H1 (cell line): Measurements from ENCODE around the gene CFAP74. TPM values are rescaled to one million over a fixed set of nuclear protein-coding genes. Genes with fewer than 3 reads are reported as not detected.

Experiments
- CTCF ChIA-PET: fragments of 300-600 bp; sonication (Branson Sonifier 250); formaldehyde crosslinking; loops from one replicate; lab custom pipeline; 2021; ENCODE audit not compliant: partially characterized antibody; lab: Charles Lee
- POLR2A ChIA-PET: fragments of 300-600 bp; sonication (Branson Sonifier 250); formaldehyde crosslinking; loops from one replicate; lab custom pipeline; 2021; ENCODE audit warnings: inconsistent platforms; ENCODE audit not compliant: partially characterized antibody; lab: Charles Lee
- DNase-seq, 2 experiments: peaks; one replicate each; pipeline versions ENCODE4 v3.0.0 to v3.0.0-alpha.2; 2010 to 2022; ENCODE audit warnings: low spot score in 2 of 2, low read depth in 1 of 2, mixed read lengths in 1 of 2
- FAIRE-seq: peaks from 2 replicates; lab custom pipeline; 2011; peaks lifted over from hg19 to GRCh38; lab: Jason Lieb, UNC
- H2AFZ ChIP-seq: 2 replicates; pipeline ENCODE4 v1.8.1; 2012; ENCODE audit warnings: low read length, inconsistent platforms
- H2AK5ac ChIP-seq: 2 replicates; pipeline ENCODE4 v1.6.1; 2013; ENCODE audit warnings: low read depth, low read length
- H2BK120ac ChIP-seq: replicated peaks from 2 replicates; pipeline ENCODE3; 2013; ENCODE audit warnings: low read depth, low read length, inconsistent platforms
- H2BK12ac ChIP-seq: 2 replicates; pipeline ENCODE4 v1.6.1; 2013; ENCODE audit warnings: low read depth, low read length
- H2BK15ac ChIP-seq: 2 replicates; pipeline ENCODE4 v1.6.1; 2013; ENCODE audit warnings: low read length
- H2BK20ac ChIP-seq: 2 replicates; pipeline ENCODE4 v1.6.1; 2013; ENCODE audit warnings: low read length
- H2BK5ac ChIP-seq: 2 replicates; pipeline ENCODE4 v1.6.1; 2013; ENCODE audit warnings: low read depth, low read length
- H3K14ac ChIP-seq: 2 replicates; pipeline ENCODE4 v1.6.1; 2013; ENCODE audit warnings: inconsistent platforms; ENCODE audit not compliant: insufficient read length
- H3K18ac ChIP-seq: 2 replicates; pipeline ENCODE4 v1.6.1; 2013; ENCODE audit warnings: low read length; ENCODE audit errors: extremely low read depth
- H3K23ac ChIP-seq: 2 replicates; pipeline ENCODE4 v1.6.1; 2013; ENCODE audit warnings: inconsistent platforms; ENCODE audit not compliant: insufficient read length
- H3K23me2 ChIP-seq: 2 replicates; pipeline ENCODE4 v1.6.1; 2013; ENCODE audit warnings: low read depth, low read length
- H3K27ac ChIP-seq: 2 replicates; pipeline ENCODE4 v1.6.1; 2011; ENCODE audit warnings: low read depth, low read length, inconsistent platforms
- H3K27me3 ChIP-seq, 4 experiments: replicated peaks in 1 of 4; 1 replicate in 1 of 4; 2 replicates in 3 of 4; pipeline versions ENCODE4 v1.6.1 to v1.8.1; 2011 to 2013; ENCODE audit warnings: low read length in 3 of 4, mild to moderate bottlenecking in 3 of 4, inconsistent platforms in 2 of 4, mixed read lengths in 2 of 4, moderate library complexity in 1 of 4; ENCODE audit not compliant: control insufficient read depth in 3 of 4, insufficient read depth in 3 of 4; ENCODE audit errors: extremely low read depth in 1 of 4
- H3K36me3 ChIP-seq, 4 experiments: 2 replicates each; pipeline versions ENCODE4 v1.6.1 to v1.8.1; 2011 to 2013; ENCODE audit warnings: mild to moderate bottlenecking in 4 of 4, low read length in 3 of 4, moderate library complexity in 2 of 4, control low read depth in 1 of 4, inconsistent platforms in 1 of 4; ENCODE audit not compliant: insufficient read depth in 4 of 4, control insufficient read depth in 2 of 4
- H3K4ac ChIP-seq: replicated peaks from 2 replicates; pipeline ENCODE3; 2013; ENCODE audit warnings: low read length, low read depth, mixed read lengths, inconsistent platforms; ENCODE audit not compliant: insufficient read length
- H3K4me1 ChIP-seq, 4 experiments: replicated peaks in 1 of 4; 1 replicate in 1 of 4; 2 replicates in 3 of 4; pipeline versions ENCODE4 v1.6.1 to v1.8.1; 2011 to 2013; ENCODE audit warnings: low read length in 3 of 4, inconsistent platforms in 2 of 4, mixed read lengths in 1 of 4; ENCODE audit not compliant: insufficient read depth in 4 of 4, control insufficient read depth in 3 of 4
- H3K4me2 ChIP-seq, 2 experiments: 2 replicates each; pipeline versions ENCODE4 v1.6.1 to v1.8.1; 2011 to 2013; ENCODE audit warnings: low read depth in 2 of 2, low read length in 2 of 2, control low read depth in 1 of 2, inconsistent platforms in 1 of 2, mild to moderate bottlenecking in 1 of 2; ENCODE audit not compliant: insufficient read depth in 1 of 2
- H3K4me3 ChIP-seq, 4 experiments: fragments of 200-600, 300-600 bp in 1 of 4; sonication (generic), shearing (Covaris generic), sonication (Bioruptor Twin) in 1 of 4; 2 replicates each; pipeline versions ENCODE4 v1.5.1 to v1.8.1; 2011 to 2016; ENCODE audit warnings: low read length in 4 of 4, low read depth in 3 of 4, control low read depth in 2 of 4, inconsistent platforms in 2 of 4, mild to moderate bottlenecking in 2 of 4, mixed read lengths in 1 of 4, moderate library complexity in 1 of 4; ENCODE audit not compliant: insufficient read depth in 2 of 4; ENCODE audit errors: extremely low read depth in 1 of 4
- H3K56ac ChIP-seq: replicated peaks from 2 replicates; pipeline ENCODE3; 2013; ENCODE audit warnings: low read depth, mild to moderate bottlenecking, mixed read lengths, low read length, inconsistent platforms; ENCODE audit not compliant: insufficient read length
- H3K79me1 ChIP-seq: 2 replicates; pipeline ENCODE4 v1.6.1; 2013; ENCODE audit warnings: low read depth, low read length, control low read depth
- H3K79me2 ChIP-seq, 2 experiments: 2 replicates each; pipeline versions ENCODE4 v1.6.1 to v1.8.1; 2012 to 2013; ENCODE audit warnings: low read length in 2 of 2, mild to moderate bottlenecking in 2 of 2, inconsistent platforms in 1 of 2; ENCODE audit not compliant: insufficient read depth in 2 of 2, control insufficient read depth in 1 of 2
- H3K9ac ChIP-seq, 4 experiments: replicated peaks in 1 of 4; 1 replicate in 1 of 4; 2 replicates in 3 of 4; pipeline versions ENCODE4 v1.6.1 to v1.8.1; 2011 to 2013; ENCODE audit warnings: low read depth in 3 of 4, low read length in 3 of 4, control low read depth in 2 of 4, mild to moderate bottlenecking in 2 of 4, moderate library complexity in 2 of 4, inconsistent platforms in 1 of 4; ENCODE audit errors: extremely low read depth in 1 of 4
- H3K9me3 ChIP-seq, 2 experiments: 2 replicates each; pipeline versions ENCODE4 v1.6.1 to v1.8.1; 2012 to 2013; ENCODE audit warnings: mild to moderate bottlenecking in 2 of 2, moderate library complexity in 2 of 2, control low read depth in 1 of 2, inconsistent platforms in 1 of 2, low read depth in 1 of 2, low read length in 1 of 2, mixed read lengths in 1 of 2; ENCODE audit not compliant: insufficient read depth in 2 of 2
- H4K20me1 ChIP-seq, 2 experiments: replicated peaks in 1 of 2; 2 replicates each; pipeline versions ENCODE3 to v1.8.1; 2011 to 2013; ENCODE audit warnings: inconsistent platforms in 2 of 2, low read length in 2 of 2, mild to moderate bottlenecking in 1 of 2; ENCODE audit not compliant: insufficient read depth in 2 of 2, control insufficient read depth in 1 of 2
- H4K5ac ChIP-seq: 2 replicates; pipeline ENCODE4 v1.6.1; 2013; ENCODE audit warnings: low read length, low read depth, mixed read lengths, inconsistent platforms; ENCODE audit not compliant: insufficient read length
- H4K8ac ChIP-seq: 2 replicates; pipeline ENCODE4 v1.8.0; 2013; ENCODE audit warnings: mild to moderate bottlenecking, moderate library complexity, low read length, inconsistent platforms; ENCODE audit not compliant: insufficient read depth; ENCODE audit errors: extremely low read depth
- H4K91ac ChIP-seq: replicated peaks from 2 replicates; pipeline ENCODE3; 2013; ENCODE audit warnings: low read length, mixed read lengths, inconsistent platforms; ENCODE audit not compliant: insufficient read length
- ATF3 ChIP-seq: IDR thresholded peaks from 2 replicates; pipeline ENCODE4 v1.6.1; 2011; ENCODE audit warnings: low read depth, mild to moderate bottlenecking, low read length; ENCODE audit not compliant: insufficient read depth
- KDM4A ChIP-seq: IDR thresholded peaks from one replicate; pipeline ENCODE4 v1.7.1; 2012; ENCODE audit warnings: low read depth, mild to moderate bottlenecking, moderate library complexity, low read length, inconsistent platforms; ENCODE audit not compliant: severe bottlenecking
- YY1 ChIP-seq: IDR thresholded peaks from 2 replicates; pipeline ENCODE4 v1.6.1; 2011; ENCODE audit warnings: low read depth, mild to moderate bottlenecking, low read length
- WGBS, 2 experiments: shearing (Covaris generic) in 1 of 2; methylation state at CpG; one replicate each; pipeline versions ENCODE4 v1.1.6 to v1.1.7; 2013 to 2015; ENCODE audit warnings: low lambda C conversion rate in 2 of 2, mixed read lengths in 2 of 2, inconsistent platforms in 1 of 2, low coverage in 1 of 2, missing lambda C conversion rate in 1 of 2; ENCODE audit not compliant: insufficient replicate concordance in 2 of 2, insufficient coverage in 1 of 2, insufficient read length in 1 of 2; ENCODE audit errors: extremely low coverage in 1 of 2, missing lambda C conversion rate in 1 of 2; 5-methylcytosine and 5-hydroxymethylcytosine counted together
- polyA plus RNA-seq, 7 experiments: library from polyadenylated mRNA; depleted of rRNA in 3 of 7; stranded (reverse) in 5 of 7; unstranded in 2 of 7; fragments of >200 nt in 5 of 7; fragments of 200-250 nt in 2 of 7; gene quantifications; 1 replicate in 5 of 7; 2 replicates in 1 of 7; 4 replicates in 1 of 7; pipeline versions ENCODE4 v1.2.1 to v1.2.3, GENCODE V29; 2011 to 2013; ENCODE audit warnings: missing spikeins in 2 of 7, mixed read lengths in 2 of 7
- total RNA-seq: library from RNA; stranded (reverse); fragmentation: NEBNext Ultra II Directional; extraction: Animal tissue kit (Norgen Biotek cat#: 25700); gene quantifications from 2 replicates; pipeline ENCODE4 v1.2.1, GENCODE V29; 2021

CFAP74 gene
- total and polyA plus RNA-seq, 2 of the 8 experiments (the other 6 are each of a cell fraction or from before 2014, with no cell fraction given), result 0.09 to 0.20 TPM

- Histone ChIP-seq H3K4me2 (peak overlapping the region; percentile 46 to 85), H2BK5ac (no peak overlapping the region; the same call in 1 of the 2 replicates), H3K27me3 (peaks cover 3 to 19% (median 14%) of the 10 kb centered on the region in 4 experiments), H2BK120ac (no peak overlapping the region), H3K23me2 (peaks cover 7% of the 10 kb centered on the region; the same call in 1 of the 2 replicates), H3K79me2 (no peaks in the 10 kb centered on the region), H3K18ac (no peak overlapping the region), H4K5ac (no peak overlapping the region), H4K8ac (peak overlapping the region; percentile 82), H3K4ac (no peak overlapping the region), H3K4me1 (peaks cover 0 to 10% (median 3%) of the 10 kb centered on the region in 4 experiments; a peak in 5 of 7 replicates), H3K4me3 (peak overlapping the region; percentile 24 to 65 (median 36); a peak in 7 of 8 replicates), H2AFZ (peak overlapping the region; percentile 17; the same call in 1 of the 2 replicates), H3K27ac (no peak overlapping the region), H4K20me1 (peaks cover 0 to 4% of the 10 kb centered on the region in 2 experiments), H3K36me3 (no peaks in the 10 kb centered on the region), H3K79me1 (no peaks in the 10 kb centered on the region), H2BK15ac (peak overlapping the region; percentile 29; the same call in 1 of the 2 replicates), H4K91ac (no peak overlapping the region), H3K14ac (no peak overlapping the region), H3K9me3 (no peaks in the 10 kb centered on the region), H3K23ac (no peak overlapping the region), H2BK20ac (no peak overlapping the region), H2BK12ac (no peak overlapping the region), H3K9ac (no peak overlapping the region), H2AK5ac (no peak overlapping the region), H3K56ac (no peak overlapping the region)
- CTCF ChIA-PET, result interaction anchor here (1.0 to 8.0 kb wide), 6 partner anchors 9 to 77 kb away, joined by 3 to 66 read pairs (median 4); no protein-coding TSS in a partner anchor
- FAIRE-seq (no peak), DNase-seq (peak in 1 of 2 experiments; percentile 70)
- WGBS, 2 experiments, result 24% methylated on average over 31 of the region's 48 CpGs; no CpG with 5 or more reads in 1 of the 2 experiments
- TF ChIP-seq KDM4A (peak; percentile 55), ATF3 (no peak), YY1 (peak; percentile 23; the same call in 1 of the 2 replicates)
- POLR2A ChIA-PET, result interaction anchor here (1.4 to 3.7 kb wide), 3 partner anchors 11 to 58 kb away, joined by 4 to 11 read pairs (median 4); no protein-coding TSS in a partner anchor
These were observed 14.9 kb upstream of the CFAP74 start for GRCh38 chr1:2018217-2019171.
